K562 (cell line): ENCODE results near the gene BPTF. TPM values are rescaled to one million over a fixed set of nuclear protein-coding genes. Genes with fewer than 3 reads are reported as not detected.

Source experiments
- GABPA ChIP-seq: fragments of 200-800 bp; sonication (Bioruptor generic); conservative IDR thresholded peaks from 2 replicates; pipeline ENCODE4 v1.6.1; 2016; ENCODE audit warnings: low read depth, missing genetic modification characterization, missing compliant biosample characterization
- HMGN3 ChIP-seq: IDR thresholded peaks from 2 replicates; pipeline ENCODE4 v1.6.1; 2011; ENCODE audit warnings: borderline replicate concordance, low read depth, mild to moderate bottlenecking, mixed read lengths, low read length; ENCODE audit not compliant: insufficient read length; ENCODE audit errors: extremely low read depth
- KAT2B ChIP-seq: IDR thresholded peaks from one replicate; pipeline ENCODE4 v1.6.1; 2012; ENCODE audit warnings: low read depth, mild to moderate bottlenecking, control low read depth, inconsistent platforms, low read length, moderate library complexity
- NR3C1 ChIP-seq: sonication (generic); formaldehyde crosslinking; IDR thresholded peaks from 2 replicates; pipeline ENCODE4 v1.8.1; 2022; ENCODE audit warnings: missing genetic modification reagents
- PRMT5 ChIP-seq: sonication (generic); formaldehyde crosslinking; IDR thresholded peaks from 2 replicates; pipeline ENCODE4 v1.5.0; 2020; ENCODE audit warnings: missing genetic modification reagents
- RBM25 ChIP-seq: fragments of 200-400 bp; formaldehyde crosslinking; IDR thresholded peaks from 2 replicates; pipeline ENCODE4 v1.6.1; 2018; ENCODE audit warnings: low read length, low read depth, moderate library complexity; ENCODE audit not compliant: severe bottlenecking
- SAFB ChIP-seq: fragments of 200-400 bp; formaldehyde crosslinking; IDR thresholded peaks from 2 replicates; pipeline ENCODE4 v1.6.1; 2017; ENCODE audit warnings: low read depth, low read length, borderline replicate concordance
- SMARCA5 ChIP-seq: fragments of 450-650 bp; IDR thresholded peaks from 2 replicates; pipeline ENCODE4 v1.6.1; 2016
- TRIM24 ChIP-seq, 2 experiments: fragments of 450-650 bp; IDR thresholded peaks; 2 replicates each; pipeline ENCODE4 v1.6.1; 2016
- ZBED1 ChIP-seq: IDR thresholded peaks from 2 replicates; pipeline ENCODE4 v1.6.1; 2014
- polyA plus RNA-seq, 8 experiments: library from polyadenylated mRNA; depleted of rRNA in 4 of 8; stranded (reverse) in 5 of 8; unstranded in 3 of 8; fragments of >200 nt; fragmentation: Nextera tagmentation in 2 of 8; fragmentation: Illumina TruSeq in 1 of 8; extraction: Ambion mirVana in 2 of 8; extraction: Trizol in 1 of 8; gene quantifications; 2 replicates each; pipeline versions ENCODE4 v1.2.1 to v1.2.3, GENCODE V29; 2011 to 2014; ENCODE audit warnings: inconsistent platforms in 1 of 8, missing spikeins in 1 of 8
- total RNA-seq, 7 experiments: library from RNA; depleted of rRNA in 6 of 7; stranded (reverse); fragments of >200 nt in 6 of 7; fragmentation: Illumina TruSeq in 2 of 7; extraction: Trizol in 2 of 7; gene quantifications; 2 replicates each; pipeline versions ENCODE4 v1.2.1 to v1.2.3, GENCODE V29; 2011 to 2021; ENCODE audit warnings: low replicate concordance in 1 of 7
- TF ChIP-seq, protein P1 (sequence below): fragments of 250-450 bp; sonication (Bioruptor Pico); IDR thresholded peaks from 2 replicates; pipeline ENCODE4 v1.8.0; 2021; ENCODE audit warnings: borderline replicate concordance, mild to moderate bottlenecking, moderate library complexity; ENCODE audit not compliant: poor library complexity, severe bottlenecking
- TF ChIP-seq, protein P2 (sequence below): fragments of 450-650 bp; formaldehyde crosslinking; IDR thresholded peaks from 2 replicates; pipeline ENCODE4 v1.4.0; 2020; ENCODE audit warnings: mild to moderate bottlenecking, moderate library complexity
- TF ChIP-seq, protein P3 (sequence below): sonication (generic); formaldehyde crosslinking; IDR thresholded peaks from 2 replicates; pipeline ENCODE4 v1.8.0; 2023; ENCODE audit warnings: mild to moderate bottlenecking, missing genetic modification reagents

BPTF gene
- total and polyA plus RNA-seq, 9 of the 15 experiments (the other 6 are each of a cell fraction or from before 2014, with no cell fraction given) = 12.5 to 52.1 (median 26.9) TPM

DNA sequence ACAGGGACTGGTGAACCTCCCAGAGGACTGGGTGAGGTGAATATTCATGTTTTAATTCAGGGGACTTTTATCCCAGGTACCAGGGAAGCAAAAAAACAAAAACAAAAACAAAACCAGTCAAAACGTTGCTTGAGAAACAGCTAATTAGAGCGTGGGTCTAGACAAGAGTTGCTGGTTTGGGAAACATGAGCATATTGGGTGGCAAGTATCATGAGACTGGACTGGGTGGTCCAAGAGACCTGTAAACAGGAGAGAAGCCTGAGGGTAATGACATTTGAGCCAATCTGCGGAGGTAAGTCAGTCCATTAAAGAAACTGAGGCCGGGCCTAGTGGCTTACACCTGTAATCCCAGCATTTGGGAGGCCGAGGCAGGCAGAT lies 11.5 kb upstream of the BPTF start (continued):
- TF ChIP-seq HMGN3 (no peak), KAT2B (no peak), NR3C1 (CRISPR knock-in tag) (no peak), SAFB (no peak), GABPA (tag) (no peak), PRMT5 (CRISPR knock-in tag) (no peak), TRIM24 (IDR thresholded peaks at IDR 0.05) (no peak), SMARCA5 (no peak), RBM25 (no peak), ZBED1 (no peak)
- TF ChIP-seq, protein P1, sequence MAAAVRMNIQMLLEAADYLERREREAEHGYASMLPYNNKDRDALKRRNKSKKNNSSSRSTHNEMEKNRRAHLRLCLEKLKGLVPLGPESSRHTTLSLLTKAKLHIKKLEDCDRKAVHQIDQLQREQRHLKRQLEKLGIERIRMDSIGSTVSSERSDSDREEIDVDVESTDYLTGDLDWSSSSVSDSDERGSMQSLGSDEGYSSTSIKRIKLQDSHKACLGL (CRISPR knock-in tag) = no peak
- TF ChIP-seq, protein P2, sequence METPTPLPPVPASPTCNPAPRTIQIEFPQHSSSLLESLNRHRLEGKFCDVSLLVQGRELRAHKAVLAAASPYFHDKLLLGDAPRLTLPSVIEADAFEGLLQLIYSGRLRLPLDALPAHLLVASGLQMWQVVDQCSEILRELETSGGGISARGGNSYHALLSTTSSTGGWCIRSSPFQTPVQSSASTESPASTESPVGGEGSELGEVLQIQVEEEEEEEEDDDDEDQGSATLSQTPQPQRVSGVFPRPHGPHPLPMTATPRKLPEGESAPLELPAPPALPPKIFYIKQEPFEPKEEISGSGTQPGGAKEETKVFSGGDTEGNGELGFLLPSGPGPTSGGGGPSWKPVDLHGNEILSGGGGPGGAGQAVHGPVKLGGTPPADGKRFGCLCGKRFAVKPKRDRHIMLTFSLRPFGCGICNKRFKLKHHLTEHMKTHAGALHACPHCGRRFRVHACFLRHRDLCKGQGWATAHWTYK = no peak
- TF ChIP-seq, protein P3, sequence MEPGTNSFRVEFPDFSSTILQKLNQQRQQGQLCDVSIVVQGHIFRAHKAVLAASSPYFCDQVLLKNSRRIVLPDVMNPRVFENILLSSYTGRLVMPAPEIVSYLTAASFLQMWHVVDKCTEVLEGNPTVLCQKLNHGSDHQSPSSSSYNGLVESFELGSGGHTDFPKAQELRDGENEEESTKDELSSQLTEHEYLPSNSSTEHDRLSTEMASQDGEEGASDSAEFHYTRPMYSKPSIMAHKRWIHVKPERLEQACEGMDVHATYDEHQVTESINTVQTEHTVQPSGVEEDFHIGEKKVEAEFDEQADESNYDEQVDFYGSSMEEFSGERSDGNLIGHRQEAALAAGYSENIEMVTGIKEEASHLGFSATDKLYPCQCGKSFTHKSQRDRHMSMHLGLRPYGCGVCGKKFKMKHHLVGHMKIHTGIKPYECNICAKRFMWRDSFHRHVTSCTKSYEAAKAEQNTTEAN (CRISPR knock-in tag) = no peak
